Mammary epithelial cell (primary cell): Measurements from ENCODE around the gene PTPRO.

Experiments used
- CTCF ChIP-seq, 2 donors: IDR thresholded peaks in 1 of 2; conservative IDR thresholded peaks in 1 of 2; 2 replicates each; pipeline ENCODE4 v1.5.1; 2011 to 2012; ENCODE audit warnings: inconsistent platforms in 2 of 2, low read length in 2 of 2, mild to moderate bottlenecking in 2 of 2, control low read depth in 1 of 2, low read depth in 1 of 2; ENCODE audit not compliant: insufficient read depth in 1 of 2; ENCODE audit errors: extremely low read depth in 1 of 2
- EZH2 ChIP-seq: IDR thresholded peaks from 2 replicates; pipeline ENCODE4 v1.6.1; 2012; ENCODE audit warnings: low read length, inconsistent platforms, borderline replicate concordance

GRCh38 chr12:15536446-15536845, 214.1 kb downstream of the PTPRO start:
- no peak for TF ChIP-seq CTCF (conservative IDR thresholded peaks at IDR 0.05 in 1 of 2, IDR thresholded peaks at IDR 0.05 in 1 of 2; ENCODE audit: extremely low read depth in 1 of 2, insufficient read depth in 1 of 2, low read depth in 1 of 2, low read length in 2 of 2)
- no peak for TF ChIP-seq EZH2
